SH-SY5Y (cell line): Measurements from ENCODE around the gene HAUS7.

Experiments used
- GATA2 ChIP-seq: IDR thresholded peaks from 2 replicates; pipeline ENCODE4 v1.6.1; 2011; ENCODE audit warnings: mild to moderate bottlenecking, low read depth, low read length
- GATA3 ChIP-seq: IDR thresholded peaks from 2 replicates; pipeline ENCODE4 v1.6.1; 2011; ENCODE audit warnings: low read depth, mild to moderate bottlenecking, low read length, moderate library complexity

- TF ChIP-seq GATA3 (no peak), GATA2 (no peak)
Observed at GRCh38 chrX:153400146-153401132, 69.9 kb downstream of the HAUS7 start.
